Measurements from ENCODE around the gene ARFGAP3.

The ARFGAP3 gene

DNA sequence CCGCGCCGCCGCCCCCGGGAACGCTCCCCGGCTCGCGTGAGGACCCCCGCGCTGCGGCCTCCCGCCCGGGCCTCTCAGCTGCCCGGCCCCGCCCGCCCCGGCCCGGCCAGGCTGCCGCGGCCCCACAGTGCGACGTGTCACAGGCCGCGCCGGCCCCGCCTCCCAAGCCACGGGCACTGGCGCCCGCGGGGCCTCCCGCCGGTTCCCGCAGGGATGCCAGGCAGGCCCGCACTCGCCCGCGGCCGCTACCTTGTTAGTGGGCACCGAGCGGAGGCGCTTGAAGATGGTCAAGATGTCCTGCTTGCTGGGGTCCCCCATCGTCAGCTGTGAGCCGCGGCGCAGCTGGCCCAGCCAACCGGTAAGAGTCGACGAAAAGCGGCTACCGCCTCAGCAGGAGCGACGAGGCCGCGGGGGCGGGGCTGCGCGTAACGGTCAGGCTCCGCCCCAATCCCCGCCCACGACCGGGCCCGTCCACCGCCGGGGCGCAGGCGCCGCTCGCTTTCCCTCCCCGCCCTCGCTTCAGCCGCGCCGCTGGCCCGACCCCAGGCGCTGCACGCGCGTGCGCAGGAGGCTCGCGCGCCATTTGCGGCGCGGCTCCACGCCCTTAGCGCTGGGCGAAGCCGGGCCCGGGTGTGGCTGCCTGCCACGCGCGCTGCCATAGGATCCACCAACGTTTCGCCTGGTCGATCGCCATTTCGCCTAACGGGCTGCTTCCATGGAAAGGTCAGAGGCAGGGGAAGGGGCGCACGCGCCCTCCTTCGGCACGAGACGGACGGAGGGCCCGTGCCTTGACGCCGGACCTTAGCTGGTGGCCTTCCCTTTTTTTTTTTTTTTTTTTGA, at the start of gene ARFGAP3:
ARFGAP3 (minus strand) TSS at position 409 of the 840 bp plus-strand sequence; CDS start at position 318, 91 bp downstream.
- in situ Hi-C loops (cut with HindIII; ENCODE audit: low sequenced_read_pairs), result no loop called here

DNA sequence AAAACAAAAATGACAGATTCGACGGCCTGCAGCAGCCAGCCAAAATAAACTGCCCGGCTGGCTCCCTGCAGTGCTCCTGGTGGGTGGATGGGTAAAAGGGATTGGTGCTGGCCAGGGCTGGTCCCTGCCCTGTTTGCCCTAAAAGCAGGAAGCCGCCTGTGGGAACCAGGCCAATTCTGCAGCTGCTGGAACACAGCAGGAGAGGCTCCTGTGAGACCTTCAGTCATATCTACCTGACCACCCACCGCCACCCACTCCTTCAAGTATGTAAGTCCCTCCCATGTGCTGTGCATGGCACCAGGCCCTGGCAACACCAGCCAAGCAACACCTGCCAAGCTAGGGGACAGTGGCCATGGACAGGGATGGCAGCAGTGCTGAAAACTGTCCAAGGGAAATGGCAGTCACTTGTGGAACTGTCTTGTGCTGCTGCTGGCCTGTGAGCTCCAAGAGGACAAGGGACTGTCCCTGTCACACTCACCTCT, 48.7 kb upstream of the ARFGAP3 start:
- in situ Hi-C loops (cut with HindIII; ENCODE audit: low sequenced_read_pairs), result no loop called here

- in situ Hi-C loops (cut with HindIII; ENCODE audit: low sequenced_read_pairs), result no loop called here
These were observed 48.1 kb upstream of the ARFGAP3 start for GRCh38 chr22:42905217-42905616.

DNA sequence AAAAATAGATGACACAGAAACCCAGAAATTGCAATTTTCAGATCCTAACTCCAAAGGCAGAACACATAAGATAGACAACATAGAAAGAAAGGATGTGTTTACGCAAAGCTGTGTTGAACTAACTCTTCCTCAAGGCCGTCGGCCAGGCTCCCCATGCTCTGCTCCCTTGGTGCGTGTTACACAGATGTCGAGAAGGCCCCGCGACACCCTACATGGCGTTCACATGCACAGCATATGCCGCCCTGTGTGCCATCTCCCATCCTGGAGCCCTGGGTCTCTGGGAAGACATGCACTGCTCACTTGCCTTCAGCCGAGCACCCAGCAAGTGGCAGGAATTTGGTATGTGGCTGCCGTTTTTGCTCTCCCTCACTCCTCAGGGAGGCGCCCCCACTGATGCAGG, 47.0 kb upstream of the ARFGAP3 start:
- in situ Hi-C loops (cut with HindIII; ENCODE audit: low sequenced_read_pairs), result no loop called here

GRCh38 chr22:42902875-42903510, 45.9 kb upstream of the ARFGAP3 start:
- in situ Hi-C loops (cut with HindIII; ENCODE audit: low sequenced_read_pairs), result no loop called here

GRCh38 chr22:42901790-42902508, 44.9 kb upstream of the ARFGAP3 start:
- in situ Hi-C loops (cut with HindIII; ENCODE audit: low sequenced_read_pairs), result no loop called here

DNA sequence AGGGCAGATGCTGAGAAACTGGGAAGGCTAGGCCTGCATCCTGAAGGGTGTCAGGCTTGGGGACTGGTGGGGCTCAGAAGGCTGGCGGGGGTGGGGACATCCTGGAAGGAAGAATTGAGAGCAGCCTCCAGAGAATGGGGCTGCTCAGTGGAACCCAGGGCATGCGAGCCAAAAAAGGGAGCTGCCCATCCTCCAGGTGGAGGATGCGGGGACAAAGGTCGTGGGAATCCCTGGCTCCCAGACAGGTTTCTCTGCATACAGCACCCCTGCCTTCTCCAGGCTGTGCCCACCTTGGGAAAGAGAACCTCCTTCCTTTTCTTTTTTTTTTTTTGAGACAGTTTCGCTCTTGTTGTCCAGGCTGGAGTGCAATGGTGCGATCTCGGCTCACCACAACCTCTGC, 40.9 kb upstream of the ARFGAP3 start:
- in situ Hi-C loops (cut with HindIII; ENCODE audit: low sequenced_read_pairs), result no loop called here

GRCh38 chr22:42895541-42895981, 38.5 kb upstream of the ARFGAP3 start:
- in situ Hi-C loops (cut with HindIII; ENCODE audit: low sequenced_read_pairs), result no loop called here

DNA sequence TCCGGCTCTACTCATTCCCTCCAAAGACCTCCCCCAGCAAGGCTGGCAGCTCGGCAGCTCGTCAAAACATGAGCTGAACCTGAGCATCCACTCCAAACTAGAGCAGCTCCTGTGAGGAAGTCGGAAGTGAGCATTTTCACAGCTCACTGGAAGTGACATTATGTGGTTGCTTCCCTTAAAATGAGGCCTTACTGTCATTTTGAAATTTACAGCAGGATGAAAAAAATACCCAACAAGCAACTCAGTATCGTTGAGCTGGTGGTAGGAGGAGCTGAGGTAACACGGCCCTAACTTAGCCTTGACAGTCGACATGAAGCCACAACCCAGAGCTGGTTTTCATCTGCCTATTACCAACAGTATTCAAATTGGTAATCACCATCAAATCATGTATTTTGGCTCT, 38.0 kb upstream of the ARFGAP3 start:
- in situ Hi-C loops (cut with HindIII; ENCODE audit: low sequenced_read_pairs), result no loop called here

DNA sequence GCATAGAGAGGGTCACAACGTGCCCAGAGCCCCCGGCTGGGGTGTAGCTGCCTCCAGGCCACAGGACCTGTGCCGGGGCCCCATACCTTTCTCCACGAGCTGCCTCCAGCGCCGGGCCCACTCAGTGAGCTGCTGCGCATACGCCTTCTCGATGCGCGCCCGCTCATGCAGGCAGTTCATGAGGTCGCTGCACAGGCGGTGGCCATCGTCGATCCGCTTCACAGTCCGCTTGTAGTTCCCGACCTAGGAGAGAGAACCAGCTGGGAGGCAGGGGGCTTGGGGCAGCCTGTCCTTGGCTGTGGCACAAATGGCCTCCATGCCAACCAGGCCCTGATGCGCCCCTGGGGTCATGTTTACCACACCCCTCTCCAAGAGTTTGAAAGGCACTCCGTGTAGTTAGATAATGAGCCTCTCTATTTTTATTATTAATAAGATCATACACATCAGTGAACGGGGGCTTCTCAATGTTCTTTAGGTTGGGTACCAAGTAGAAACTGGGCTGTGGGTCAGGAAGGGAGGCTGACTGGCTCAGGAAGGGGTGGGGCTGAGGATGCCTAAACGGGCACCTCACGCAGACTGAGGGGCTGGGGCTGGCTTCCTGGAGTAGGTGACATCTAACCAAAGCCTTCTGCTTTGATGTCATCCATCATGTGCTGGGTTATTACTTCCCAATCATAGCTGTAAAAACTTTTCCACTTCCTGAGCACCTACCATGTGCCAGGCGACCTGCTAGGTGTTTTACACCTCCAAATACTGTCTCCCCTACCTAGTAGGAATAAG, 36.5 kb upstream of the ARFGAP3 start:
- in situ Hi-C loops (cut with HindIII; ENCODE audit: low sequenced_read_pairs), result no loop called here

- in situ Hi-C loops (cut with HindIII; ENCODE audit: low sequenced_read_pairs), result no loop called here
These were observed 35.7 kb upstream of the ARFGAP3 start for GRCh38 chr22:42892571-42893316.

- in situ Hi-C loops (cut with HindIII; ENCODE audit: low sequenced_read_pairs), result no loop called here
These were observed 35.1 kb upstream of the ARFGAP3 start for GRCh38 chr22:42892156-42892555.

- in situ Hi-C loops (cut with HindIII; ENCODE audit: low sequenced_read_pairs), result no loop called here
These were observed 34.6 kb upstream of the ARFGAP3 start for GRCh38 chr22:42891696-42892095.

GRCh38 chr22:42891008-42891407, 33.9 kb upstream of the ARFGAP3 start:
- in situ Hi-C loops (cut with HindIII; ENCODE audit: low sequenced_read_pairs), result no loop called here

GRCh38 chr22:42889304-42889703, 32.2 kb upstream of the ARFGAP3 start:
- in situ Hi-C loops (cut with HindIII; ENCODE audit: low sequenced_read_pairs), result loop anchor here (10.0 kb wide), 1 partner anchor 65 kb away; no protein-coding TSS in a partner anchor

- in situ Hi-C loops (cut with HindIII; ENCODE audit: low sequenced_read_pairs), result loop anchor here (10.0 kb wide), 1 partner anchor 67 kb away; no protein-coding TSS in a partner anchor
These were observed 30.7 kb upstream of the ARFGAP3 start for GRCh38 chr22:42887523-42888507.

GRCh38 chr22:42887120-42887519, 30.0 kb upstream of the ARFGAP3 start:
- in situ Hi-C loops (cut with HindIII; ENCODE audit: low sequenced_read_pairs), result loop anchor here (10.0 kb wide), 1 partner anchor 68 kb away; no protein-coding TSS in a partner anchor

- in situ Hi-C loops (cut with HindIII; ENCODE audit: low sequenced_read_pairs), result loop anchor here (10.0 kb wide), 1 partner anchor 69 kb away; no protein-coding TSS in a partner anchor
These were observed 28.4 kb upstream of the ARFGAP3 start for GRCh38 chr22:42885446-42885845.

Data from DLD1 (cell line).